Uterus (tissue), 4 donors: ENCODE measurements around the gene VSTM2L. TPM values are rescaled to one million over a fixed set of nuclear protein-coding genes. Genes with fewer than 3 reads are reported as not detected.

Source experiments
- DNase-seq, 2 donors: peaks; one replicate each; pipeline ENCODE4 v3.0.0-alpha.2; 2019 to 2020
- H3K27ac ChIP-seq, 2 donors: fragments of 200-600 bp; sonication (generic); 1 replicate in 1 of 2; 2 replicates in 1 of 2; pipeline ENCODE4 v1.5.1; 2016 to 2018
- H3K27me3 ChIP-seq, 2 donors: fragments of 200-600 bp; sonication (generic); one replicate each; pipeline ENCODE4 v1.5.1; 2018 to 2019; ENCODE audit warnings: control low read depth in 1 of 2
- H3K36me3 ChIP-seq, 2 donors: fragments of 200-600 bp; sonication (generic); one replicate each; pipeline ENCODE4 v1.5.1; 2019; ENCODE audit warnings: control low read depth in 1 of 2
- H3K4me1 ChIP-seq, 2 donors: fragments of 200-600 bp; sonication (generic); one replicate each; pipeline ENCODE4 v1.5.1; 2018 to 2019; ENCODE audit warnings: control low read depth in 1 of 2
- H3K4me3 ChIP-seq, 2 donors: fragments of 200-600 bp; sonication (generic); 1 replicate in 1 of 2; 2 replicates in 1 of 2; pipeline ENCODE4 v1.5.1; 2018 to 2019; ENCODE audit warnings: mild to moderate bottlenecking in 1 of 2
- H3K9me3 ChIP-seq, 2 donors: fragments of 200-600 bp; sonication (generic); one replicate each; pipeline ENCODE4 v1.5.1; 2019; ENCODE audit warnings: control low read depth in 1 of 2
- CTCF ChIP-seq, 4 experiments: fragments of 200-600 bp in 2 of 4; fragments of 450-650 bp in 2 of 4; sonication (generic) in 2 of 4; IDR thresholded peaks; one replicate each; pipeline ENCODE4 v1.5.1; 2016 to 2019; ENCODE audit warnings: antibody characterized with exemption in 4 of 4, mild to moderate bottlenecking in 2 of 4, moderate library complexity in 1 of 4
- POLR2A ChIP-seq, 2 donors: fragments of 450-650 bp; IDR thresholded peaks; one replicate each; pipeline ENCODE4 v1.6.1; 2016; ENCODE audit warnings: antibody characterized with exemption in 2 of 2, mild to moderate bottlenecking in 1 of 2, moderate library complexity in 1 of 2
- intact Hi-C: fragments of 100-400 bp; cut with DNase I; formaldehyde crosslinking; loops from one replicate; pipeline ENCODE4 v1.15.1; 2023; ENCODE audit warnings: low total_unique reads
- total RNA-seq, 4 donors: library from RNA; depleted of rRNA in 3 of 4; stranded (reverse); fragments of >200 nt in 3 of 4; gene quantifications; one replicate each; pipeline versions ENCODE4 v1.1.0 to v1.2.4, GENCODE V29; 2014 to 2023
- donor health status: DM: yes; HTN: yes; CAD: no.

VSTM2L gene
- total RNA-seq, 4 donors from 2014 or later = 0.29 to 5.7 (median 0.73) TPM

GRCh38 chr20:37944456-37944981 is 41.6 kb downstream of the VSTM2L start:
- H3K4me1 ChIP-seq = no peaks in the 10 kb centered on the region
- no peak overlapping the region for H3K4me3 ChIP-seq
- H3K27me3 ChIP-seq = no peaks in the 10 kb centered on the region
- TF ChIP-seq POLR2A (IDR thresholded peaks at IDR 0.05) (no peak), CTCF (IDR thresholded peaks at IDR 0.05) (no peak)
- intact Hi-C loops = no loop called here
- H3K9me3 ChIP-seq = no peaks in the 10 kb centered on the region
- DNase-seq = no peak
- H3K36me3 ChIP-seq = no peaks in the 10 kb centered on the region
- no peak overlapping the region for H3K27ac ChIP-seq

- H3K4me3 ChIP-seq = no peak overlapping the region
- TF ChIP-seq CTCF (IDR thresholded peaks at IDR 0.05) (no peak), POLR2A (IDR thresholded peaks at IDR 0.05) (no peak)
- no peaks in the 10 kb centered on the region for H3K36me3 ChIP-seq
- H3K27ac ChIP-seq = no peak overlapping the region
- no peaks in the 10 kb centered on the region for H3K4me1 ChIP-seq
- no peaks in the 10 kb centered on the region for H3K9me3 ChIP-seq
- no peaks in the 10 kb centered on the region for H3K27me3 ChIP-seq
- no peak for DNase-seq
- intact Hi-C loops = no loop called here
These were observed 42.2 kb downstream of the VSTM2L start for GRCh38 chr20:37945091-37945547.

- no peaks in the 10 kb centered on the region for H3K9me3 ChIP-seq
- H3K4me1 ChIP-seq = no peaks in the 10 kb centered on the region
- no peak for DNase-seq
- no peaks in the 10 kb centered on the region for H3K27me3 ChIP-seq
- H3K36me3 ChIP-seq = no peaks in the 10 kb centered on the region
- no peak for TF ChIP-seq POLR2A (IDR thresholded peaks at IDR 0.05)
- TF ChIP-seq CTCF (IDR thresholded peaks at IDR 0.05) = no peak
- H3K27ac ChIP-seq = no peak overlapping the region
- H3K4me3 ChIP-seq = no peak overlapping the region
- intact Hi-C loops = no loop called here
These were observed 44.0 kb downstream of the VSTM2L start for GRCh38 chr20:37946946-37947345.

GRCh38 chr20:37947943-37948342 is 45.0 kb downstream of the VSTM2L start:
- DNase-seq = no peak

GRCh38 chr20:37948956-37949355 is 46.0 kb downstream of the VSTM2L start:
- H3K4me3 ChIP-seq = no peak overlapping the region
- intact Hi-C loops = no loop called here

More at GRCh38 chr20:37947943-37948342, 45.0 kb downstream of the VSTM2L start:
- Histone ChIP-seq H3K4me1 (no peaks in the 10 kb centered on the region), H3K36me3 (no peaks in the 10 kb centered on the region), H3K9me3 (no peaks in the 10 kb centered on the region), H3K4me3 (no peak overlapping the region), H3K27ac (no peak overlapping the region), H3K27me3 (no peaks in the 10 kb centered on the region)
- intact Hi-C loops = no loop called here
- TF ChIP-seq POLR2A (IDR thresholded peaks at IDR 0.05) (no peak), CTCF (IDR thresholded peaks at IDR 0.05) (no peak)

More at GRCh38 chr20:37948956-37949355, 46.0 kb downstream of the VSTM2L start:
- Histone ChIP-seq H3K36me3 (no peaks in the 10 kb centered on the region), H3K4me1 (no peaks in the 10 kb centered on the region), H3K9me3 (no peaks in the 10 kb centered on the region), H3K27me3 (no peaks in the 10 kb centered on the region), H3K27ac (no peak overlapping the region)
- TF ChIP-seq POLR2A (IDR thresholded peaks at IDR 0.05) = no peak
- no peak for TF ChIP-seq CTCF (IDR thresholded peaks at IDR 0.05)
- no peak for DNase-seq
